ENCODE data around the gene GALNTL6.
"Not testable (repeated sequence)": the region's sequence is repeated elsewhere in the genome, so short reads cannot be mapped to it uniquely, and the experiment has no call there.

GALNTL6 gene

DNA sequence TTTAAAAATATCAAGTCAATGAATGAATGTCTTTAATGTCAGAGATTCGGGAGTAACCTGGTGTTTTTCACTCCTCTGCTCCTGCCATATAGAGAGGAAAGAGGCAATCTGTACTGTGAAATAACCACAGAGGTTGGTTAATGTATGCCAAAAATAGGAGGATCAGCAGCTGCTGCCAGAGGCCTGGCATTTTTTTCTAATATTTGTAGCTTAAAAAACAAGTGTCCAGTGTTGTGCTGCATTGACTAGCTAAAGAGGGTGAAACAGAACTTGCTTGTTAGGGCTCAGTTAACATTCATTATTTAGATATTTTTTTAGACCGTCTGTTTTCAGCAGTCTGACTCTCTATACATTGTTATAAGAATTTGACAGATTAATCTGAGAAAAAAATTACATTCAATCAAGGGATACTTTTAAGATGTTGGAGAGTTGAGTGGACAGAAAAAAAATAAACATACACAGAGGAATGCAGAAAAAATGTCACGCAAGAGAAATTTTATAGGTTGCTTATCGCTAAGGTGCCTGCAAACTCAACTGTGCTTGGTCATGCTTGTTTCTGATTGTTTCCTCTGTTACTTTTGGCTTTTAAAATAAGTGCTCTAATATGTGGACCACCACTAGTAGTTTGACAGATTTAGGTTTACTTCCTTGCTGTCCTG lies 963.1 kb downstream of the GALNTL6 start:
- DNase-seq: no peak

DNA sequence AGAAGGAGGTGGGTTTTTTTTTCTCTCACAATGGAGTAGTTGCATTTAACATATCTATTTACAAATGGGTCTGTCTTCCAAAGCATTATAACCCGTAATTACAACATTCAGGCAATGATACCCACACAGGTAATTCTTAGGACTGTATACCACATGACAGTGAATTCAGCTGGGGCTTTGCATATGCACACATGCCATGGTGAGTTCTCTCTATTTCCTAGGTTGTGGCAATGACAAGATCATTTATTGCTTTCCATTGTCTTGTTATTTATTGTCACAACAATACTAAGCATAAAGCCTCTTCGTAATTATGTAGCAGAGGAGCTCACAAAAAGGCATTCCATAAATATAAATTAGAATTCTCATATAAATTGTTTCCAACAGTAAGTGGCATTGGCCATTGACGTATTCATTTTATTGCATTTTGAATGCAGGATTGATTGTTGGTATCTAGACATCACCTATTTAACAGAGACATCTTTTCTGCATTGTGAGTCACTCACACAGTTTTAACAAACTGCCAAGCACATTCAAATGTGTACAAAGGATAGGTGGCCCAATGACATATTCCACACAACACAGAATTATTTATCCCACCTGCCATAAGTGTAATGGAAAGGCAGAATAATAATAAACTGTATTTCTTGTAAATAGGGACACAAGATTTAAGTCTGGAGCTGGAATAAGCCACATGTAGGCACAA lies 964.7 kb downstream of the GALNTL6 start:
- DNase-seq: no peak

DNA sequence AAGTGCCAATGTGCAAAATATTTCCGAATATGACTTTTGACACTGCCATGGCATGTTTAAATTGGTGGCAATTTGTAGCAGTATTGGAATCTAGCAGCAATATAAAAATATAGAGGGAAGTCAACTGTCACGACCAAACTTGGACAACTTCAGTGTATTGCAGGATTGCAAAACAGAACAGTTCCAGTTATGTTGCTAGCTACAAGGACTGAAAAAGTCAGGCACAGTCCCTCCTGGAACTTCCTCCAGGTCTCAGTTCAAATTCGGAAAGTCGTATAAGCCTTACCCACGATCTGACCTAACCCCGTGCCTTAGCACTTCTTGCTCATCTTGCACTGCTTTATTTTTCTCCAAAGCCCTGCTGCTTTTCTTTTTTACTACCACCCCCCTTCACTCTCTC lies 965.4 kb downstream of the GALNTL6 start:
- DNase-seq: no peak

DNA sequence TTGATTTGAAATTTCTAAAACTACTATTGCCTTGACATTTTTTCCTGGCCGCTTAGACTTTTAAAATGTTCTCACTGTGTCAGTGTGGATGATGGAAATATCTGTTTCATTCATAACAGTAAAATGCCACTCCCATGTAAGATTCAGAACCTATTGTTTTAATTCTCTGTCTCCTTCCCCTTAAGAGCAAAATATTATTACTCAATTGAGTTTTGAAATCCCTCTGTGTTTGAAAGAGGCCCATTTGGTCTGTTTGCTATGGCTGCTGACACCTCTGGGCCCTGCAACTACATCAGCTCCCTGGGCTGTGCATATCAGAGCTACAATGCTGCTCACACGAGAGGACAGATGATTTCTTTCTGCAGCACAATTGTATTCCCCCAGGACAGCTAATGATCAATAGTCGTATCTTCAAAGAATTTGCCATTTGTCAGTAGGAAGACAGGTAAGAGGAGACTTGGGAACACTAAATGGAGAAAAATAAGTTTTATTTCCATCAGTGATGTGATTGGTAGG lies 967.4 kb downstream of the GALNTL6 start:
- DNase-seq: no peak

DNA sequence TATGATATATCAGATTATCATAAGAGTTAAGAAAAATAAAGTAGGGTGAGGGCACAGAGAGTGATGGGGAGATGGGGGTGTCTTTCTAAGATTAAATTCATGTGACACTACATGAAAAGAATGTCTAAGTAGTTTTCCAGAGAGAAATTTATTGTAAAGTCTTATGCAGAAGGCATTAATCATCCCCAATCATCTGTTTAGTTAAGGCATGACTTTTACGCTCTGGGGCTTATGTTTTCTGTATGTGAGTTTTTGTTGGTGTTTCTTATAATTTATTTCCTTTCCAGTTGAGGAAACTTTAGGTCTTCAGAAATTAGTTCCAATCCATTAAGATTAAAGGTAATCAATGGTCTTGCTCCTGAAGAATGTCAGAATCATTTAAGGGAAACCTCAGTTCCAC lies 972.4 kb downstream of the GALNTL6 start:
- no peak for DNase-seq

DNA sequence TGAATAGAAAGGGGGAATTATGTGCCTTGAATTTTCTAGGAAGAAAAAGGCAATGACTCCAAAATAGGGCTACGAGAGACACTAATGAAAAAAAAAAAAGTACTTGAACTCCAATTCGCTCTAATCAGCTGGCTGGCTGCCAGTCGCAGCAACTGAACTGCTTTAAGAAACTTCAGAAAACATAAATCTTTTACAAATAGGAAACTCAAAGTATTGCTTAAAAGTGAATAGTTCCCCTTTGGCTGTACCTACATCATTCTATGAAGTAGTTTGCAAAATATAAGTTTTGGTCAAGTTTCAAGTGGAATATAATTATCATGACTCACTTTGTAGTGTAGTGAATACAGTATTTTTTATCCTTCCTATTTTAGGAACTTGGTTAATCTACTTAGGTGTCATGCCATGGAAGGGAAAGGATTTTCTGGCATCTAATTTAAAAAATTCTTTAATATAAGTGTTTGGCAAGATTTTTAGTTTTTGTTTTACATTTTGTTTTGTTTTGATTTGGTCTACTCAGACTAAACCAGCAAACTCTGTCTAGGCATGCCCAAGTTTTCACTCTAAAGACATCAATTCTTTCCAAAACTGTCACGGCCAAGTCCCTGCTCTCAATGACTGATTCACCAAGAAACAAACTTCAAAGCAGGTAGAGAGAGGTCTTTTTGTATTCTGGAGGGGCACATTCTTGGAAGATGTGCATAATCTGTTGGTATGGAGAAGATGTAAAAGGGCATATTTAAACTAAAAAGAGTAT lies 973.0 kb downstream of the GALNTL6 start:
- no peak for DNase-seq

DNA sequence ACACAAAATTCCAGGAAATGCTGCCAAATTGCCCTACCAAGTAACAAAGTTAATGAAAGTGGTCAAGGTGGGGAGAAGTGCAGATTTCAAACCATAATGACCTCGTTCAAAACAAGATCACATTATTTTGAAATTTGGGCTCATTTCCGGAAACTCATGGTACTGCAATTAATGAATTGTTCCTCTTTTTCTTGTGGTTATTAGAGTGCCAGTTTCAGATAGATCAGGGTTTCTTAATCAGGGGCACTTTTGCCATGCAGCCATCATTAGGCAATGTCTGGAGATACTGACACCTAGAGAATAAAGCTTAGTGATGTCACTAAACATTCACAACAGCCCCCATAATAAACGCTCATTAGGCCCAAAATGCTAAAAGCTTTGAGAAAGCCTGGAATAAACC lies 973.9 kb downstream of the GALNTL6 start:
- DNase-seq: no peak

DNA sequence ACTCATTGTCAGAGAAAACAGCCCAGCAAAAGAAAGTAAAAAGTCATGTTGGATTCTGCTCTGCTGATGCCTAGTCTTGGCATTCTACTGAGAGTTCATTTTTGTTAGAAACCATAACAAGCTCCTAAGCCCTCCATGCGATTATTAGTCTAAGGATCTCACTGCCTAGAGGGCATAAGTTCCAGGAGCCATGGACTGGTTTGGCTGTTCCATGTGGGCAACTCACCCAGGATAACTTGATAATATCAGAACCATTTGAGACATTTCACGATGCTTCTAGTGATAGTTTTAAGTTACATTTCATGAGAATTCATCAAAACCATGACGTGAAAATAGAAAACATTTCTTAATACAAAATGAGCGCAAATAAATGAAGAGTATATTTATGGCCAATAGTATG lies 978.6 kb downstream of the GALNTL6 start:
- DNase-seq: no peak

DNA sequence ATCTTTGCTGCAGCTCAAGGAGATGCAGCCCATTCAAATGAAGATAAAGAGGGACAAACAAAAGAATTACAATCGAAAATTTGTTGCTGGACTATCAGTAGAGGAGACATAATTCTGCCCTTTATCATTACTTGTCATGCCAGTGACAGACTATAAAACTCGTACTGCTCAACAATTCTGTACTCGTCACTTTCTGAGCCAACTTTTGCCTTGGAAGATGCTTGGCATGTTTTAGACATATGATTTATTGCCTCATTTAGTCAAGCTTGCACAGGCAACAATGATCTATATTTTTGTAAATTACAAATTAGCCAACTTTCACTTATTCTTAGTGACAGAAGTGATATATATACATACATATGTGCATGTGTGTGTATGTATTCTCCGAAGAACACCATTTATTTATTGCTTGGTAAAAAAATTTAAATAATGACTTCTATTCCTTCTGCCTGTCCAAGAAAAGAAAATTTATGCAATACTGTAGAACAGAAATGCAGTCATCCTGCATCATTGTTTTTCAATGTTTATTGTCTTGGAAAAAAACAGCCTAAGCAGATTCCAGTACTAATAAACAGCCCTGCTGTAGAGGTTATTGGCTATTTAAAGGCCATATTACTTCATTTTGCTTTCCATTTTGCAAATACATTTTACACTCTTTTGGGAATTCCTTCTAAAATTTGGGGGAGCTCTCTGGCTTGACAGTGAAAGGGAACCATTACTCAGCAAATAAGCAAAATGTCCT lies 980.5 kb downstream of the GALNTL6 start:
- DNase-seq: no peak

DNA sequence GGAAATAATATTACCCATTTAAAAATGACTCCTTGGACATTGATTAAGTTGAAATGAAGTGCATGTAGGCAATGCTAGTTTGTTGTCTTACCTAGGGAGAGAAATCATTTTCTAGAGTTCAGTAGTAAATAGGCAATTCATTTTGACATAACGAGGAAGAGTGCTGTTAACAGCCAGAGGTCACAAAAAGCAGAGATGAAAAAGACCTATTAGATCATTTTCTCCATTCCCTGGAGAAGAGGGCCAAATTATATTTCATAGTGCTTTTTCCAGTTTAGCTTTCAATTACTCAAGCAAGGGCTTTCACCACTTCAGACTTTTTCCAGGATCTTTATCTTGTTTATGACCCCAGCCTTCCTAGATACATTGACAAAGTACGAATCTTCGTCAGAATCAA lies 981.1 kb downstream of the GALNTL6 start:
- DNase-seq: no peak

DNA sequence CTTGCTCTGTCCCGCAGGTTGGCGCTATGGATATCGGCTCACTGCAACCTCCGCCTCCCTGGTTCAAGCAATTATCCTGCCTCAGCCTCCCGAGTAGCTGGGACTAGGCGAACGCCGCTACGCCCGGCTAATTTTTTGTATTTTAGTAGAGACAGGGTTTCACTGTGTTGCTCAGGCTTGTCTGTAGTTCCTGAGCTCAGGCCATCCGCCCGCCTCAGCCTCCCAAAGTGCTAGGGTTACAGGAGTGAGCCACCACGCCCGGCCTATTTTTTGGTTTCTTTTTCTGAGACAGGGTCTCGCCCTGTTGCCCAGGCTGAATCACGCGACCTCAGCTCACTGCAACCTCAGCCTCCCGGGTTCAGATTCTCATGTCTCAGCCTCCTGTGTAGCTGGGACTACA lies 984.1 kb downstream of the GALNTL6 start:
- DNase-seq: not testable (repeated sequence)

DNA sequence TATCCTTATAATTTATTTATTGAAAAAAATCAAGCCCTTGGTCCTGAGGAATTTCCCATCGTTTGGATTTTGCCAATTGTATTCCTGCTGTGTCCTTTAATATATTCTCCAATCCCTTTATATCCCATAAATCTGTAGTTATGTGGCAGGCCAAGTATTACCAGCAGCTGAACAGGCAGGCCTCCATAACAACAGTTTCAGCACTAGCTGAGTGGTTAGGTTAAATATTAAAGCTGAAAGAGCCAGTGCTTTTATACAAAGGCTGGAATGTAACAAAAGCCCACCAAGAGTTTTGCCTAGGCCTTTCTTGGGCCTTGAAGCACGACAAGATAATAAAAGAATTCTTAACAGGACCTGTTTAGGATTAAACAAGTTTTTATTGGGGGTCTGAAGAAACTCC lies 988.8 kb downstream of the GALNTL6 start:
- DNase-seq: no peak

DNA sequence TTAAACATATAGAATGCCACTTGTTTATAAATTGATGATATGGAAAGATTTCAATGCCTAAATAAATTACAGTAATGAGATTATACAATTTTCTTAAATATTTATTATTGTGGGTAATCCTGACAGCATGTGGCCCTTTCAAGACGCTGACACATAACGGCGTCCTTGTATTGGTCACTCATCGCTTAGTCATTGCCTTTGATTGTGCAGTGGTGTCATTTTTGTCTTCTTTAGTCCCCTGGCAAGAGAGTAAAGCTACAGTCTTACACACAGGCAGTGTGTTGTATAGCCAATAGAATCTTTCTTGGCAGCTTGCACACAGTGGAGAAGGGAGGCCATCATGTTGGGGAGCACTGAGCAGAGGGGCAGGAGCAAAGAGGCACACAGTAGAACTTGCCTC lies 993.6 kb downstream of the GALNTL6 start:
- DNase-seq: no peak

DNA sequence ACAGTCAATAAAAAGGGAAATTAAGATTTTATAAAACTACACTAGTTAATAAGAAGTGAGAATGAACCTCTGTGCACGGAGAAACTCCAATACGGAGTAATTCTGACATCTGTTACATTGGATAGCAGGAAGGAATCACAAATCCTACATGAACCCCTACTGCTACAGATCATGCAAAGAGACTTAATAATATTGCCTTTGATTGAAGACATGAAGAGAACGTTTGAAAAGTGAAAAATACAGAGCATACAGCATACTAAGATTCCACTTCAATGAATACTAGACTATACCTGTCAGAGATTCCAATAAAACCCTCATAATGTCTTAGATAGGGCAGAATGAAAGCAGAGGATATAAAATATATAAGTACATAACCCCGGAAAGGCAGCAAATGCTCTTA lies 995.0 kb downstream of the GALNTL6 start:
- DNase-seq: no peak

DNA sequence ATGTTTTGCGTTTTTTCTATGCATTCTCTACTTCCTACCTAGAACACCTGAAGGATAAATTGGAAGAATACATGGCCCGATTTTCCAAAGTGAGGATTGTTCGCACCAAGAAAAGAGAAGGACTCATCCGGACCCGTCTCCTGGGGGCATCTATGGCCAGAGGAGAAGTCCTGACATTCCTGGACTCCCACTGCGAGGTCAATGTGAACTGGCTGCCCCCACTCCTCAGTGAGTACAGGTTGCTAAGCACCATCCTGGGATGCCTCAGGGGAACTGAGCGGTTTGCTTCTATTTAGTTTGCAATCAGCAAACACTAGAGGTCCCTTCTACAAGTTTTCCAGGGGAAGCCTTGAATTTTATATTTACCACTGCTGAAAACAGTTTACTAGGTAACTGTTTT lies 996.1 kb downstream of the GALNTL6 start:
- DNase-seq: no peak

DNA sequence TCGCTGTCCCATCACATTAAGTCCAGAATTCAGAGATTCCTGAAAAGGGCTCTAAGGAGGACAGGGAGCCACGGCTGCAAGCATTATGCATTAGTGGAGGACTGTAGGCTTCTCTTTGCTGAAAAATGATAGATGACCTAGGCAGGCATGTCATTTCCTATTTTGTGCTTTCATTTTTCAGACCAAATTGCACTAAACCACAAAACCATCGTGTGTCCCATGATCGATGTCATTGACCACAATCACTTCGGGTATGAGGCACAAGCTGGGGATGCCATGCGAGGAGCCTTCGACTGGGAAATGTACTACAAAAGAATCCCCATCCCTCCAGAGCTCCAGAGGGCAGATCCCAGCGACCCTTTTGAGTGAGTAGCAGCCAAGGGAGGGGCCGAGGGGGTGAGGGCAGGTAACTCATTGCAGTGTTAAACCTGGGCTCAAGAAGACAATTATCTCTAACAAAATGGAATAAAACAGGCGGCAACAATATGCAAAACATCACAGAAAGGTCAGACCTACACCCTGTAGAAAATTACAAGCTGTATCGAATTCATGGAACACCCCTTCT lies 1000.2 kb downstream of the GALNTL6 start:
- DNase-seq: no peak

DNA sequence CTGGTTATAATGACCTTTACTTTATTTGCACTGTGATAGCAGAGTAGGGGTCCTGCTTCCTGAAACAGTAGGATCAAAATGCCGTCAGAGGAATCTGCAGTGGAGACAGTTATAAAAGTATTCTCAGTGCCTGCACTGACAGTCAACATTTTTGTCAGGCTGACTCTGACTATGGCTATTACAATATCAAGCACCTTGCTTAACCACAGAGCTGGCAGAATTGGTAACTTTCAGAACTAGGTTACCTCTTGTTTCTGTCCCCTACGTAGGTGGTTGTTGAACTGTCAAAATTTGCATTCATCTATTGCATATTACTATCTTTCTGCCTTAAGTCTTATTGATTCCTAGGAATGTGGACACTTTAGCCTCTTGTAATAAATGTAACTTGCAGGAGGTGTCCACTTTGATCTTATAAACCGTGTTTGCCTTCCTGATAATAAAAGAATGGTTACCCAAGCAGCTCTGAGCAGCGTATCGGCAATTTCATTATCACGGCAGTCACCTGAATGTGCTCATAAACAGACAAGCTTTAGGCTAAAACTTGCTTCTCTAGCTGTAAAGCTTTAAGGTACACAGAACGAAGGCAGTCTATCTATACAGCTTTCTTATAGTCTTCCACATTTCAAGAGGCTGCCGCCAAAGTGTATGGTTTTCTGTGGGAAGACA lies 1002.4 kb downstream of the GALNTL6 start:
- DNase-seq: no peak

DNA sequence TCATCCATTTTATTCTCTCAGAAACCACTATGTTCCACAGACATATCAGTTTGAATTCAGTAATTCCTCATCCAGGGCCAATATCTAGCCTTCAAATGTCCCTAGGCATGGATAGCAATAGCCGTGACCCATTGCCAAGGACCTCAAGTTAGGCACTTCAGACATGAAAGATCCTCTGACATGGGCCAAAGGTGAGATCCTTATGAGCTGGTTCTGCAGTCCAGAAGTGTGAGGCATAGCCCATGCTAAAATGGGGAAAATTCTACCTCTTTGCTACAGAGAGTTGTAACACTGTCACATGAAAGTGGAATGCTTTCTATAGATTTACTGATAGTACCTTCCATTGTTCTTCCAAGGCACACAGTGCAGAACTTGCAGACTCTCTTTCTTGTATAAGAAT lies 1005.7 kb downstream of the GALNTL6 start:
- no peak for DNase-seq

DNA sequence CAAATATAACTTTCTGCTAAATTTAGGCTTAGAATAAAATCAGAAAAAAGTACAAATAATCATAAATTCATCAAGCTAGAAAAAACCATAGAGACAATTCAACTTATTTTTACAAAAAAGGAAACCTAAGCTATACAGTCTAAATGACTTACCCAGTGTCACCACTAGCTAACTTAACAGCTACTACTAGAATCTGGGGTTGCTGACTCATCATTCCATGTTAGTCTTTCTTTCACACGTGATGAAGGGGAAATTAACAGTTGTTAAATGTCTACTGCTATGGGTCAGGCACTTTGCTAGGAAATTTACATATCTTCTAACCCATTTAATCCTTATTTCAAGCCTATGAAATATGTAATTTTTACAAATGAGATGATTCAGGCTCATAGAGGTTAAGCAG lies 1006.1 kb downstream of the GALNTL6 start:
- no peak for DNase-seq

DNA sequence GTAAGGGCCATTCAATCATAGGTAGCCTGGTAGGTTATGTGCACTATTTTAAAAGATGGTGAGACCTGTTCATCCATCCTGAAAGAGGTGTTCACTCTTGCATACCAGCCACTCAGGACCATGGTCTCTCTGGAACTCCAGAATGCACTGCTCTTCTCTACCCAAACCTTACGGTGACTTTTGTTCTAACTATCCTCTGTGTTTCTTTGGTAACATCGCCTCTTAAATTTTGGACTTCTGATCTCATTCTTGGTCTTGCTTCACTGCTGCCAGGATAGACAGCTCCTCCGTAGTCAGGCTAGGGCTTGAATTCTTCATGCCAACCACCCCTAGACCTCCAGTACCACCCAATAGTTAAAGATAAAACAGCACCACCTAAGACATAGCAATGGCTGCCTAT lies 1009.1 kb downstream of the GALNTL6 start:
- DNase-seq: no peak

DNA sequence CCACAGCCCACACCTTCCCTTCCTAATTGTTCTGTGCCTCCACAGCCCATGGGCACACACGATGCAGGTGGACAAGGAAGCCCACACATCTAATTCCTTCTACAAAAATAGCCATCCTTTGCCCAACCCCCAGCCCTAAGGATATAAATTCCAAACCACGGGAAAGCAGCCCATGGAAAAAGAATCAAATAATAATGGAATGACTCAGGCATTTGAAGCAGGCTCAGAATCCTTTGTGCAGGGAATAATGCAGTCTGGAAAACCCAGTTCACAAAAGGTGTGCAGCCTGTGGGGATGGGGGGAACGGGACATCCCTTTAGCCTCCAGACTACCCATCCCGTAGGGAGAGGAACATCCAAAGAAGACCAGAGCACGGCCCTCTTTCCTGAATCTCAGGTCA lies 1013.1 kb downstream of the GALNTL6 start:
- no peak for DNase-seq

DNA sequence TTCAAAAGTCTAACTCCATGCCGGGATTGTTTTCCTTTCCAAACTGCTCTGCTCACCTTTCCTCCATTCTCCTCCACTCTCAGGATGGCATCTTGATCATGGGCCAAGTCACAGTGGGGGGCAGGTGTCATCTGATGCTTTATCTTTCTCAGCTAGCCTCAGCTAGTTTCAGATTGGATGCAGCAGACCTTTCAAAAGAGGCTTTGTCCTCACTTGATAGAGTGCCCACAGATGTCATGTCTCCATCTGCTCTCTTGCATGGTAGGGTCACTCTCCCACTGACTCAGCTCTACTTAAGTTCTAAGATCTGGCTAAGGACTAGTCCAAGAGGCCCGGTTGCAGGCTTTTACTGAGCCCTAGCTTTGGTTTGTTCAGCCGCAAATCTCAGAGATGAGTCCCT lies 1013.7 kb downstream of the GALNTL6 start:
- DNase-seq: no peak

All from CD4-positive, alpha-beta T cell treated with Interleukin-21 for 1 hour (primary cell).